DOHH2 (cell line): ENCODE results near the gene RAB37.

Experiments
- H3F3A ChIP-seq: fragments of 200-600 bp; sonication (generic), shearing (Covaris generic); 2 replicates; pipeline ENCODE4 v1.6.0; 2016; ENCODE audit warnings: antibody characterized with exemption, mild to moderate bottlenecking; ENCODE audit not compliant: control insufficient read depth, insufficient read depth
- H3K27ac ChIP-seq: fragments of 200-600 bp; sonication (generic); 2 replicates; pipeline ENCODE4 v1.5.1; 2014; ENCODE audit warnings: low read depth, mild to moderate bottlenecking, low read length, moderate library complexity
- H3K27me3 ChIP-seq: fragments of 200-600 bp; sonication (generic); 2 replicates; pipeline ENCODE4 v1.6.1; 2014; ENCODE audit warnings: mild to moderate bottlenecking, low read length, mixed read lengths; ENCODE audit not compliant: control insufficient read depth
- H3K36me3 ChIP-seq: fragments of 200-600 bp; sonication (generic); 2 replicates; pipeline ENCODE4 v1.6.1; 2014; ENCODE audit warnings: mild to moderate bottlenecking, low read length, moderate library complexity, mixed read lengths; ENCODE audit not compliant: control insufficient read depth
- H3K4me1 ChIP-seq: fragments of 200-600 bp; sonication (generic); 2 replicates; pipeline ENCODE4 v1.6.1; 2014; ENCODE audit warnings: mild to moderate bottlenecking, low read length, mixed read lengths; ENCODE audit not compliant: control insufficient read depth
- H3K4me2 ChIP-seq: fragments of 200-600 bp; sonication (generic); 2 replicates; pipeline ENCODE4 v1.6.0; 2014; ENCODE audit warnings: mild to moderate bottlenecking, low read length, moderate library complexity
- H3K4me3 ChIP-seq: fragments of 200-600 bp; sonication (generic); 2 replicates; pipeline ENCODE4 v1.5.1; 2014; ENCODE audit warnings: mild to moderate bottlenecking, low read length, mixed read lengths
- H3K79me2 ChIP-seq: fragments of 200-600 bp; sonication (generic); 2 replicates; pipeline ENCODE4 v1.6.1; 2014; ENCODE audit warnings: mild to moderate bottlenecking, low read length, mixed read lengths; ENCODE audit not compliant: control insufficient read depth
- H3K9me2 ChIP-seq: fragments of 200-600 bp; sonication (generic); replicated peaks from 2 replicates; pipeline ENCODE4 v1.6.1; 2014; ENCODE audit warnings: mild to moderate bottlenecking, low read length, mixed read lengths; ENCODE audit not compliant: control insufficient read depth
- H3K9me3 ChIP-seq: fragments of 200-600 bp; sonication (generic); 2 replicates; pipeline ENCODE4 v1.6.1; 2014; ENCODE audit warnings: antibody characterized with exemption, low read length, mixed read lengths; ENCODE audit not compliant: control insufficient read depth, insufficient read depth
- H4K20me1 ChIP-seq: fragments of 200-600 bp; sonication (generic); 2 replicates; pipeline ENCODE4 v1.6.0; 2014; ENCODE audit warnings: low read depth, mild to moderate bottlenecking, antibody characterized with exemption, low read length, moderate library complexity; ENCODE audit not compliant: control insufficient read depth, insufficient read depth
- CTCF ChIP-seq: fragments of 200-600 bp; sonication (generic); IDR thresholded peaks from one replicate; pipeline ENCODE4 v1.5.1; 2014; ENCODE audit warnings: antibody characterized with exemption, mild to moderate bottlenecking, low read depth, low read length; ENCODE audit not compliant: poor library complexity, severe bottlenecking
- EZH2phosphoT487 ChIP-seq: fragments of 200-600 bp; sonication (generic); IDR thresholded peaks from 2 replicates; pipeline ENCODE4 v1.6.1; 2017; ENCODE audit warnings: borderline replicate concordance, mild to moderate bottlenecking, antibody characterized with exemption, low read length, moderate library complexity, mixed read lengths

Gene RAB37

GRCh38 chr17:74780443-74781238 is 43.6 kb downstream of the RAB37 start:
- H3K4me1 ChIP-seq = peaks cover 53% of the 10 kb centered on the region
- H3K27ac ChIP-seq = 0 out of 2 replicates have a peak overlapping the region, but pooled peaks have one; percentile 30
- peak overlapping the region; percentile 65 for H3K4me2 ChIP-seq
- H3K79me2 ChIP-seq = peaks cover 5% of the 10 kb centered on the region
- H4K20me1 ChIP-seq = peaks cover 17% of the 10 kb centered on the region; the same call in 1 of the 2 replicates
- no peaks in the 10 kb centered on the region for H3K27me3 ChIP-seq
- no peaks in the 10 kb centered on the region for H3K9me3 ChIP-seq
- peak overlapping the region; percentile 25; the same call in 1 of the 2 replicates for H3K4me3 ChIP-seq
- H3K9me2 ChIP-seq = no peaks in the 10 kb centered on the region
- TF ChIP-seq CTCF (peak; percentile 72), EZH2phosphoT487 (no peak)
- H3F3A ChIP-seq = peaks cover 14% of the 10 kb centered on the region
- H3K36me3 ChIP-seq = no peaks in the 10 kb centered on the region

GRCh38 chr17:74782571-74782970 is 45.5 kb downstream of the RAB37 start:
- H3F3A ChIP-seq = peaks cover 14% of the 10 kb centered on the region
- H3K4me2 ChIP-seq = no peak overlapping the region
- peaks cover 45% of the 10 kb centered on the region for H3K4me1 ChIP-seq
- H3K4me3 ChIP-seq = no peak overlapping the region
- TF ChIP-seq CTCF = no peak
- no peak for TF ChIP-seq EZH2phosphoT487
- H3K27me3 ChIP-seq = no peaks in the 10 kb centered on the region
- no peak overlapping the region for H3K27ac ChIP-seq
- H3K79me2 ChIP-seq = no peaks in the 10 kb centered on the region
- H3K36me3 ChIP-seq = no peaks in the 10 kb centered on the region
- peaks cover 21% of the 10 kb centered on the region; the same call in 1 of the 2 replicates for H4K20me1 ChIP-seq
- H3K9me3 ChIP-seq = no peaks in the 10 kb centered on the region
- H3K9me2 ChIP-seq = no peaks in the 10 kb centered on the region

- Histone ChIP-seq H3K27ac (no peak overlapping the region), H4K20me1 (peaks cover 19% of the 10 kb centered on the region; the same call in 1 of the 2 replicates), H3K4me1 (peaks cover 41% of the 10 kb centered on the region), H3K79me2 (no peaks in the 10 kb centered on the region), H3K9me2 (no peaks in the 10 kb centered on the region), H3K27me3 (no peaks in the 10 kb centered on the region), H3K36me3 (no peaks in the 10 kb centered on the region), H3K4me3 (peak overlapping the region; percentile 46), H3K9me3 (no peaks in the 10 kb centered on the region), H3F3A (peaks cover 11% of the 10 kb centered on the region), H3K4me2 (peak overlapping the region; percentile 66)
- TF ChIP-seq EZH2phosphoT487 (no peak), CTCF (no peak)
Observed at GRCh38 chr17:74784125-74784810, 47.2 kb downstream of the RAB37 start.
